Psoas muscle (tissue), 8 donors: ENCODE measurements around the gene ROBO1. TPM values are rescaled to one million over a fixed set of nuclear protein-coding genes. Genes with fewer than 3 reads are reported as not detected.

Experiments
- ATAC-seq, 4 donors: fragments of 200-7000 bp; cut with Tn5 transposase; one replicate each; pipeline ENCODE4 v1.9.1; 2020; ENCODE audit warnings: moderate library complexity in 3 of 4, mild to moderate bottlenecking in 2 of 4
- DNase-seq, 2 donors: peaks; one replicate each; pipeline ENCODE4 v3.0.0-alpha.2; 2020
- H3K27ac ChIP-seq: fragments of 200-600 bp; one replicate; pipeline ENCODE4 v1.8.0; 2022
- H3K27me3 ChIP-seq, 3 donors: fragments of 200-600 bp in 1 of 3; one replicate each; pipeline versions ENCODE4 v1.6.1 to v1.8.0; 2013 to 2022; ENCODE audit warnings: low read length in 2 of 3, mild to moderate bottlenecking in 2 of 3, moderate library complexity in 1 of 3; ENCODE audit not compliant: insufficient read depth in 3 of 3
- H3K36me3 ChIP-seq, 2 donors: fragments of 200-600 bp in 1 of 2; one replicate each; pipeline versions ENCODE4 v1.6.1 to v1.8.0; 2013 to 2022; ENCODE audit warnings: low read depth in 1 of 2, mild to moderate bottlenecking in 1 of 2, moderate library complexity in 1 of 2; ENCODE audit not compliant: insufficient read depth in 1 of 2
- H3K4me1 ChIP-seq: fragments of 200-600 bp; one replicate; pipeline ENCODE4 v1.8.0; 2022
- H3K4me3 ChIP-seq: fragments of 200-600 bp; one replicate; pipeline ENCODE4 v1.8.0; 2022; ENCODE audit warnings: mild to moderate bottlenecking
- H3K9me3 ChIP-seq: fragments of 200-600 bp; one replicate; pipeline ENCODE4 v1.8.0; 2022
- WGBS, 3 donors: extraction: QIAGEN DNeasy Blood & Tissue Kit; methylation state at CpG; one replicate each; pipeline versions ENCODE4 v1.1.6 to v1.1.7; 2013; 5-methylcytosine and 5-hydroxymethylcytosine counted together
- intact Hi-C, 2 donors: fragments of 100-400 bp; cut with DNase I; formaldehyde crosslinking; loops; one replicate each; pipeline versions ENCODE4 v1.11.0 to v1.14.2; 2022
- polyA plus RNA-seq, 3 donors: library from polyadenylated mRNA; stranded (reverse); fragments of 200-250 nt; gene quantifications; one replicate each; pipeline ENCODE4 v1.2.3, GENCODE V29; 2013
- total RNA-seq, 4 donors: library from RNA; stranded (reverse); fragmentation: NEBNext Ultra II Directional in 2 of 4; extraction: Animal tissue kit (Norgen Biotek cat#: 25700) in 2 of 4; gene quantifications; one replicate each; pipeline versions ENCODE4 v1.2.1 to v1.2.4, GENCODE V29; 2021 to 2023
- TF ChIP-seq, protein P1 (sequence below): fragments of 200-600 bp; IDR thresholded peaks from one replicate; pipeline ENCODE4 v1.8.0; 2022; ENCODE audit warnings: antibody characterized with exemption
- donor health status: healthy with polysubstance abuse.
- donor health status: DM: no; HTN: no; CAD: no; lungs with moderate emphysema.
- donor health status: Bipolar disorder and iron deficiency.
- donor health status: healthy.
- donor health status: DM: yes; HTN: yes; CAD: no.
- donor health status: DM: no; HTN: no; CAD: no.
- donor health status: DM: no; HTN: no; CAD: no.
- donor health status: DM: yes; HTN: yes; CAD: no.

Gene ROBO1
- total and polyA plus RNA-seq, 7 donors = 0.52 to 14.0 (median 4.9) TPM

DNA sequence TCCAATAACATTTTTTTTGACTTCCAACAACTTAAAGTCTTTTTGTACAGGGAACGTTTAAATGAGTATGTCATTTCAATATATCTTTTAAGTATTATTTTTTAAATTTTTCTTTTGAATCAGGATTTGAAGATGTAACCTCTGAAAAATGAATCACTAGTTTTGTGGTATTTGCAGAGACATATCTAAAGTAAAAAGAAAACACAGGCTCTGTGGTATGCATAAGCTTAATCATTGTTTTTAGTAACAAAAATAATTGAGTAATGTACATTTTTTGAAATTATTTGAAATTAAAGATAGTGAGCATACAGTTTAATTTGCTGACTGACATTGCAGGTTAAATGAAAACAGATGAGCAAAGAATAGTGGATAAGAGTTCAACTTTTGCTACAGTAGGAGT lies 531.3 kb downstream of the ROBO1 start:
- Histone ChIP-seq H3K9me3 (peaks cover under 1% of the 10 kb centered on the region), H3K4me1 (no peaks in the 10 kb centered on the region), H3K4me3 (no peak overlapping the region), H3K27ac (no peak overlapping the region), H3K27me3 (no peaks in the 10 kb centered on the region), H3K36me3 (no peaks in the 10 kb centered on the region)
- DNase-seq (no peak), ATAC-seq (no peak)
- TF ChIP-seq, protein P1, sequence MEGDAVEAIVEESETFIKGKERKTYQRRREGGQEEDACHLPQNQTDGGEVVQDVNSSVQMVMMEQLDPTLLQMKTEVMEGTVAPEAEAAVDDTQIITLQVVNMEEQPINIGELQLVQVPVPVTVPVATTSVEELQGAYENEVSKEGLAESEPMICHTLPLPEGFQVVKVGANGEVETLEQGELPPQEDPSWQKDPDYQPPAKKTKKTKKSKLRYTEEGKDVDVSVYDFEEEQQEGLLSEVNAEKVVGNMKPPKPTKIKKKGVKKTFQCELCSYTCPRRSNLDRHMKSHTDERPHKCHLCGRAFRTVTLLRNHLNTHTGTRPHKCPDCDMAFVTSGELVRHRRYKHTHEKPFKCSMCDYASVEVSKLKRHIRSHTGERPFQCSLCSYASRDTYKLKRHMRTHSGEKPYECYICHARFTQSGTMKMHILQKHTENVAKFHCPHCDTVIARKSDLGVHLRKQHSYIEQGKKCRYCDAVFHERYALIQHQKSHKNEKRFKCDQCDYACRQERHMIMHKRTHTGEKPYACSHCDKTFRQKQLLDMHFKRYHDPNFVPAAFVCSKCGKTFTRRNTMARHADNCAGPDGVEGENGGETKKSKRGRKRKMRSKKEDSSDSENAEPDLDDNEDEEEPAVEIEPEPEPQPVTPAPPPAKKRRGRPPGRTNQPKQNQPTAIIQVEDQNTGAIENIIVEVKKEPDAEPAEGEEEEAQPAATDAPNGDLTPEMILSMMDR = no peak
- intact Hi-C loops = no loop called here
- 68 to 84% (median 81%) methylated on average over 1 of the region's 1 CpG for WGBS, 3 donors

DNA sequence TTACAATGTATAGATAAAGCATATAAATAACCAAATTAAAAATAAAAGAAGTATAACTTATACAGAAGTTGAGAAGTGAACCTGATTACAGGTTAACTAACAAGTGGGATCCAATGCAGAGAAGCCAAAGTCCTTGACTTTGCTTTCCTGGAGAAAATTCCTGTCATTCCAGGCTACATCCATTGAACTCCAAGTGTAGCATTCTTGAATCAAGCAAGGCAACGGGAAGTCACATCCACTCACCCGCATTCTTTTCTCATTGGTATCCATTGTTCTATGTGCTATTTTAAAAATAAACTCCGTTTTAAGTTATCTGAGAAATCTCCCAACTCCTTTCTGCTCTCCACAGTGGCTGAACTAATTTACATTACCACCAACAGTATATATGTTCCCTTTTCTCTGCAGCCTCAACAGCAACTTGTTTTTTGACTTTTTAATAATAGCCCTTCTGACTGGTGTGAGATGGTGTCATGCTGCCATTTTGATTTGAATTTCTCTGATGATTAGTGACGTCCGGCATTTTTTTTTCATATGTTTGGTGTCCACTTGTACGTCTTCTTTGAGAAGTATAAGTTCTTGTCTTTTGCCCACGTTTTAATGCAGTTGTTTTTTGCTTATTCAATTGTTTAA lies 534.3 kb downstream of the ROBO1 start:
- H3K27ac ChIP-seq = no peak overlapping the region
- no peaks in the 10 kb centered on the region for H3K27me3 ChIP-seq
- 74 to 76% (median 76%) methylated on average over 7 of the region's 7 CpGs for WGBS, 3 donors
- ATAC-seq (no peak), DNase-seq (no peak)
- TF ChIP-seq, protein P1 = no peak
- H3K4me1 ChIP-seq = no peaks in the 10 kb centered on the region
- H3K9me3 ChIP-seq = no peaks in the 10 kb centered on the region
- H3K4me3 ChIP-seq = no peak overlapping the region
- H3K36me3 ChIP-seq = no peaks in the 10 kb centered on the region
- intact Hi-C loops = no loop called here

DNA sequence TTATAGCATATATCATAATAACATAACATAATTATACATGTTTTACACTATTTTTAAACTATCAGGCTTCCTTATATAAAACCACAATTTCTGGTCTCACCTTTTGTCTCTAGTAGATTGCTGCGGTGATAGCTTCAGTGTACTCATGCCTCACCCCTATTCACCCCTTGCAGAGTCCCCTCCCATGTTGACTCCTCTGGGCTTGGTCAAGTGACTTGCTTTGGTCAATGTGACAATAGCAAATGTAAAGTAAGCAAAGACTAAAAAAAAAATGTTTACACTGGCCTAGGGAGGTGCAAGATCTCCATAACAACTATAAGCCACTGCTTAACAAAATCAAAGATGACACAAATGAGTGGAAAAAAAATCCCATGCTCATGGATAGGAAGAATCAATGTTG lies 537.5 kb downstream of the ROBO1 start:
- H3K27me3 ChIP-seq = no peaks in the 10 kb centered on the region
- ATAC-seq (no peak), DNase-seq (no peak)
- intact Hi-C loops = no loop called here
- H3K4me1 ChIP-seq = no peaks in the 10 kb centered on the region
- TF ChIP-seq, protein P1 = no peak
- WGBS, 3 donors = 93 to 100% (median 97%) methylated on average over 1 of the region's 1 CpG
- H3K9me3 ChIP-seq = no peaks in the 10 kb centered on the region
- H3K27ac ChIP-seq = no peak overlapping the region
- H3K4me3 ChIP-seq = no peak overlapping the region
- no peaks in the 10 kb centered on the region for H3K36me3 ChIP-seq

DNA sequence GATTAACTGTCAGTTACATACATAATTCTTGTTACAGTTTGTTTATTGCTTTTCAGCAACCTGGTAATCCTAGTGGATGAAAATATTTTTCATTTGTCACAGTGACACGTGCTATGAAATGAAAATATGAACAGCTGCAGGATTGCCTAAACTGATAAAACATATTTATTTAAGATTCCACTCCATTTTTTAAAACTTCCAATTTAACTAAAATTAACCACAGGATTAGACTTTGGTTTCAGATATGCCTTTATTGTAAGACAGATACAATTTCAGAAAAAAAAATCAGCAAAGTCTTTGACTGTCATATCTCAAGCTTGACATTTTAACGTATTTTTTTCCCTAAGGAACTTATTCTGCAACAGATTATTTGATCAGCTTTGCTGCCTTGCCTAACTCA lies 550.7 kb downstream of the ROBO1 start:
- no peak for ATAC-seq
- no peaks in the 10 kb centered on the region for H3K27me3 ChIP-seq
- no peaks in the 10 kb centered on the region for H3K36me3 ChIP-seq
- intact Hi-C loops = no loop called here
- no peaks in the 10 kb centered on the region for H3K4me1 ChIP-seq
- TF ChIP-seq, protein P1 = no peak
- no peak for DNase-seq
- H3K4me3 ChIP-seq = no peak overlapping the region
- WGBS, 3 donors = 17 to 29% (median 24%) methylated on average over 2 of the region's 2 CpGs
- H3K27ac ChIP-seq = no peak overlapping the region
- H3K9me3 ChIP-seq = no peaks in the 10 kb centered on the region

DNA sequence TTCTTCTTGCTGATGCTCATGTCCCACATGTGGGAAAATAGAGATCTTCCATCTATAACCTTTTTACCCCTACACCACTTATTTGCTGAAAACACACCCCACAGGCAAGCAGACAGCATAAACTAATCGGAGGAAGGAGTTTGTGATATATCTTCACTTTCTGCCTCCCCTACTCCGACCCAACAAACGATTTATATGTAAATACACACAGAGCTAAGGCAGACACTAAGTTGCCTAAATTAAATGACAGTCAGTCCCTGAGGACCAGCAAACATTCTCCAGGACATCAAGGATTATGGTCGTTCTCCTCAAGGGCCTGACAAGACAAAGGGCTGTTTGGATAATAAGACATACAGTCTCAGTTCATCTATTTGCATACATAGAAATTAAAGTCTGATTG lies 552.5 kb downstream of the ROBO1 start:
- no peak overlapping the region for H3K27ac ChIP-seq
- no peaks in the 10 kb centered on the region for H3K4me1 ChIP-seq
- no peaks in the 10 kb centered on the region for H3K27me3 ChIP-seq
- no peak overlapping the region for H3K4me3 ChIP-seq
- no peak for ATAC-seq
- no peak for DNase-seq
- TF ChIP-seq, protein P1 = no peak
- no peaks in the 10 kb centered on the region for H3K9me3 ChIP-seq
- intact Hi-C loops = no loop called here
- H3K36me3 ChIP-seq = no peaks in the 10 kb centered on the region
- WGBS, 3 donors = 48 to 64% (median 62%) methylated on average over 4 of the region's 4 CpGs
